Stimulated activated CD8-positive, alpha-beta memory T cell treated with anti-CD3 and anti-CD28 coated beads, Interleukin-7, amount 100 ng/mL, for 24 hours (primary cell): ENCODE results near the gene ALDH16A1.

Experiments
- DNase-seq: peaks from one replicate; pipeline ENCODE4 v3.0.0-alpha.2; 2020; ENCODE audit warnings: low read depth

The ALDH16A1 gene

DNA sequence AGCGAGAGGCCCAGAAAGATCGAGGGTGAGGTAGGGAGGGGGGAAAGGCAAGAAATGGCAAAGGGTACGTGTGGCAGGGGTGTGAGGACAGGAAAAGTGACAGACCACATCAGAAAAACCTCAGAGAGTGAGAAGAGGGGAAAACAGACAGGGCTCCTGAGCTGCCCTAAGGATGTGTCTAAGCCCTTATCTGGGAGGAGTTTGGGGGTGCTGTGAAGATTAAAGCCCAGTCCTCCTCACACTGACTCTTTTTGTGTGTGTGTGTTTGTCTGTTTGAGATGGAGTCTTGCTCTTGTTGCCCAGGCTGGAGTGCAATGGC, 29.1 kb upstream of the ALDH16A1 start:
- no peak for DNase-seq

DNA sequence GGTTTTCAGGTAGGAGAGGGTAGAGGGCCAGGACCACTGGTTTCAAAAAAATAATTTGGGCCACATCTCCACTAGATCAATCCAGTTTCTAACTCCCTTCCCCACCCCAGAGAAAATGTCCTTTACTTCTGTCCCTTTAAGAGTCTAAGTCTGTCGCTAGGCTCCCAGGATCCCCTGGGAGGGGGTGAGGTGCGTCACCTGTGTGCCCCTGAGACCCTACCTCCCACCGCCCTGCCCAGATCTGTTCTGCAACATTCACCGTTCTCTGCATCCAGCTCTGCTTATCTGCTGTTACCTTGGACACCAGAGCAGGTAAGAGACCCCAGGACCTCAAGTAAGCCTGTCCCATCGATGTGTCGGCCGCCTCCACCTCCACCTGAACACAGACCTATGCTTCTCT, 27.8 kb upstream of the ALDH16A1 start, which contains the start of gene GFY:
Gene GFY, plus strand, starts transcription at position 211 of the 400 bp plus-strand sequence. CDS start 1,043 bp downstream, outside the sequence.
- DNase-seq, result no peak

DNA sequence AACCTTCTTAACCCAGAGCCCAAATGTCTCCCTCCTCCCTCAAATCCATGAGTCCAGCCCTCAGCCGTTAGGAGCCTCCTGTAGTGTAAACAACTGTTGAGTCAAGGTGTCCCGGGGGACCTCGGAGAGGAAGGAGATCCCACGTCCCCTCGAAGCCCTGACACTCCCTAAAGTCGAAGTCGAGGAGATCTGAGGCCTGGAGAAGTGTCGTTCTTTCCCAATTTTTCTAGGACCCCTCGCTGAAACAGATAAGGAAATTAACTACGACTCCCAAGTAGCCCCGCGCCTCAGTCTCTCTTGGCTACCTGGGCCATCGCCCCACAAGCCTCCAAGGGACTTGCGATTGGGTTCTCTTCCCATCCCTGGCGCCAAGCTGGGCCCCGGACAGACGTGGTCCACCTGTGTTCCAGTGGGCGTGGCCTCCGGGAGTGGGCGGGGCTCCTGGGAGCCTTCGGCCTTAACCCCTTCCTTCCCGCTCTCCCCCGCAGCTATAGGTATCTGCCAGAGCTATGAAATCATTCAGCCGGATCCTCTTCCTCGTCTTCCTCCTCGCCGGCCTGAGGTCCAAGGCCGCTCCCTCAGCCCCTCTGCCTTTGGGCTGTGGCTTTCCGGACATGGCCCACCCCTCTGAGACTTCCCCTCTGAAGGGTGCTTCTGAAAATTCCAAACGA, 27.0 kb upstream of the ALDH16A1 start:
- no peak for DNase-seq

DNA sequence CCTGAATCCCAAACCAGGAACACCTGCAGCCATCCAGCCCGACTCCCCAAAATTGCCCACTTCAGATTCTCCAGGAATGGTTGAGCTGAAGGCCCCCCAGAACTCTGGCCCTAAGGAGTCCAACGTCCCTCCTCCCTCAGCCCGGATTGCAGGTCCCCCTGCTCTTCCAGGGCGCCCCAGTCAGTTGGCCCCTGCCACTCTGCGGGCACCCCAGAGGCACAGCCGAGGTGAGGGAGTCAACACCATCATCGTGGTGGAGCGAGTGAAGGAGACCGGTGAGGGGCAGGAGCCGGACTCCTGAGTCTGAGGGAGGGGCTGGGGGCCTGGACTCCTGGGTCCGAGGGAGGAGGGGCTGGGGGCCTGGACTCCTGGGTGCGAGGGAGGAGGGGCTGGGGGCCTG, 25.7 kb upstream of the ALDH16A1 start:
- no peak for DNase-seq

DNA sequence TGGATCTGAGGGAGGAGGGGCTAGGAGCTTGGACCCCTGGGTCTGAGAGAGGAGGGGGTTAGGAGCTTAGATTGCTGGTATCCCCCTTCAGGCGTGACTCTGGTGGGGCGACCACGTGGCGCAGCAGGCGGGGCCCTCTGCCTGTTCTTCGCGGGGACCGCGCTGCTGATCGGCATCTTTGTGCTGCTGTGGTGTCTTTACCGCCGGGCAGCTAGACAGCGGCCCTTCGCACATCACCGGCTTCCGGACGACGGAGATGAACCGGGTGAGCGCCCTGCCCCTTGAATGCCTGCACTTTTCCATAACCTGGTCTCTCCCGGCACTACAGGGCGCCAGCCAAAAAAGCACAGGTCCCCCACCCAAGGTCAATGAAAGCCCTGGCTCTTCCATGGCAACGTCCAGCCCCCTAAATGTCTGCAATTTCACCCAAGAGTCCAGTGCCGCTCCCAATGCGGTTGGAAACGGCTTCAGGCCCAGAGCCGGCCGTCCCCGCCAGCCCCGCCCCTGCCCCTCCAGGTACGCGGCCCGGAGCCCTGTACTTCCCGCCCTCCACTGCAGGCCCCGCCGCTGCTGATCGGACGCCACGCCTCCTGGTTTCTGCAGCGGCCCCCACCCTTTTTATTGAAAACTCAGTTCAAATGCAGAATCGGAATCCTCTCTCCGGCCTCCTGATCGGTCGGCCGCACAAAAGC, 25.0 kb upstream of the ALDH16A1 start:
- no peak for DNase-seq

DNA sequence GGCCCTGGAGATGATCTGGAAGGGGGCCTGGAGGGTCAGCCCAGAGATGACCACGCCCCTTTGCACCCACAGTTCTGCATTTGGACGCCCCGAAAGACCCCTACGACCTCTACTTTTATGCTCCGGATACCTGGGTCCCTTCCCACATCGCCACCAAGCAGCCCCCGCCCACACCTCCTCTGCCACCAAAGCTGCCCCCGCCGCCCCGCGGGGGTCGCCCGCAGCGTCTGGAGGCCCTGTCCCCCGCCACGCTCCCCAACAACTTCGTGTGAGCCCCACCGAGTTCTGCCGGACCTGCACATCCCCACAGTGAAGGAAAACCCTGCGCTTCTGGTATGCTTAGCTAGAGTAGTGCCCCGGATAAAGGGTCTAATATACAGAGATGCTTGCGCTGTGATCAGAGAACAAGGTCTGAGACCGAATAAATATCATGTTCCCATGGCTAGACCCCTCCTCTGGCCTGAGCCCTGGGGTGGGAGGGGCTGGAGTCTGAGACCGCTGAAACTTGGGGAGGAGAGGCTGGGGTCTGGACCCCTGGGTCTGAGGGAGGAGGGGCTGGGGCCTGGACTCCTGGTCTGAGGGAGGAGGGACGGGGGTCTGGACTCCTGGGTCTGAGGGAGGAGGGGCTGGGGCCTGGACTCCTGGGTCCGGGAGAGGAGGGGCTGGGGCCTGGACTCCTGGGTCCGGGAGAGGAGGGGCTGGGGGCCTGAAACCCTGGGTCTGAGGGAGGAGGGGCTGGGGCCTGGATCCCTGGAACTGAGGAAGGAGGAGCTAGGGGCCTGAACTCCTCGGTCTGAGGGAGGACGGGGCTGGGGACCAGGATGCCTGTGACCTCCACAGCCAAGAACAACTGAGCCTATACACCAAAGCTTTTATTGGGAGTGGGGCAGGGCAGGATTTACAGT, 24.2 kb upstream of the ALDH16A1 start:
- no peak for DNase-seq

DNA sequence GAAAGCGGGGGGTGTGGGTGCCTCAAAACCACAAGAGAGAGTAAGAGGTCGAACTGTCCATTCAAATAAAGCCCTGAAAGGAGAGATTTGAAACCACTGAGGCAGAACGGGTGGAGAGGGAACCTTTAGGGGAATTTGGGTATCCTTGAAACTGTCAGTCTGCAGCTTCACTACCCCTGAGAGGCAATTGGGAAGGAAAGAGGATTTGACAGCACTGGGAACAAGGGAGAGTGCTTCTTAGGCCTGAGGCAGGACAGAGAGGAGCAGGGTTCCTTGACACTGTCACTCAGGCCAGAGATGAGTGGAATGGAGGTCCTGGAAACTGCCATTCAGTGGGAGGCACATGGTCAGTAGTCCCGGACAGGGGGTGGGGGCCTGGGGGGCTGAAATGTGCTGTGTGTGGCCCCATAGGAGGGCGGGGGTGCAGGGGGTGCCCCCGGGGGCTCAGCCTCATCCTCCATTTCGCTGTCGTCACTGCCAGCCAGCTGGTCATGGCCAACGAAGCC, 22.8 kb upstream of the ALDH16A1 start:
- DNase-seq, result no peak

DNA sequence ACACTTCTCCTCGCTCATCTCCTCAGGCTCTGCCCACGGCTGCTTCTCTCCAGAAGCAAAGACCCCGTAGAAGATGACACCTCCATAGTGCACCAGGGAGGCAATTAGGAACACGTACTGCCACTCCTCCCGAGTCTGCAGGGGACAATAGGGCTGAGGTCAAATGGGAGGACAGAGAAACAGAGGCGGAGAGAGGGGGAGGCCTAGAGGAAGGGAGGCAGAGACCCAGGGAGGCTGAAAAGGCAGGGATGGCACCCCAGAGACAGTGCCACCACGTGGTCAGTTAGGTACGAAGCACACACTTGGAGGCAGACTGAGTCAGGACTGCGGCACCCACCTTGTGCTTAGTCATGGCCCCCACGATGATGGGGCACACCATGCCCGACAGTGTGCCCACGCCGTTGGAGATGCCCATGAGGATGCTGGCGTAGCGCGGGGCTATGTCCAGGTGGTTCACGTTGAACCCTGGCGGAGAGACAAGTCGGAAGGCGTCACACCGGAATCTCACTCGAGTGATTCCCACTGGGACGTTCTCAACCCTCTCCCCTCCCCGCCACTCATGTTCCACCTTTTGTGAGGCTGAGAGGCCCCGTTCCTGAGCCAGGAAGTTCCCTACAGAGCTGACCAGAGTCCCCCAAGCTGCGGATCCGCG, 22.2 kb upstream of the ALDH16A1 start:
- DNase-seq, result no peak

DNA sequence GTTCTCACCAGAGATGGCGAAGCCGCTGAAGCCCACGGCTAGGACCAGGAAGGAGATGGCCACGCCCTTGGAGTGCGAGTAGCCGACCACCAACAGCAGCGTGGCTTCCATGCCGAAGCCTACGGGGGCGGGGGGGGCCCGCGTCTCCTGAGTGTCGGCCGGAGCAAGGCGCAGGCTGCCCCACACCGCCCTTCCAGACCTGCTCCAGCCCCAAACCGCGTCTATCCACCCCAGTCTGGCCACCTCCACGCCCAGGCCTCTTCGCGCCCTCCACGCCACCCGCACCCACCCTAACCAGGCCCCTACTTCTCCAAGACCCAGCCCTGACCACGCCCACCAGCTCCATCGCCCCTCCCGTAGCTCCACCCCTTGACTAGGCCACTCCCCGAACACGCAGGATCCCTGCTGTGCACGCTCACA, 21.7 kb upstream of the ALDH16A1 start:
- DNase-seq, result no peak

DNA sequence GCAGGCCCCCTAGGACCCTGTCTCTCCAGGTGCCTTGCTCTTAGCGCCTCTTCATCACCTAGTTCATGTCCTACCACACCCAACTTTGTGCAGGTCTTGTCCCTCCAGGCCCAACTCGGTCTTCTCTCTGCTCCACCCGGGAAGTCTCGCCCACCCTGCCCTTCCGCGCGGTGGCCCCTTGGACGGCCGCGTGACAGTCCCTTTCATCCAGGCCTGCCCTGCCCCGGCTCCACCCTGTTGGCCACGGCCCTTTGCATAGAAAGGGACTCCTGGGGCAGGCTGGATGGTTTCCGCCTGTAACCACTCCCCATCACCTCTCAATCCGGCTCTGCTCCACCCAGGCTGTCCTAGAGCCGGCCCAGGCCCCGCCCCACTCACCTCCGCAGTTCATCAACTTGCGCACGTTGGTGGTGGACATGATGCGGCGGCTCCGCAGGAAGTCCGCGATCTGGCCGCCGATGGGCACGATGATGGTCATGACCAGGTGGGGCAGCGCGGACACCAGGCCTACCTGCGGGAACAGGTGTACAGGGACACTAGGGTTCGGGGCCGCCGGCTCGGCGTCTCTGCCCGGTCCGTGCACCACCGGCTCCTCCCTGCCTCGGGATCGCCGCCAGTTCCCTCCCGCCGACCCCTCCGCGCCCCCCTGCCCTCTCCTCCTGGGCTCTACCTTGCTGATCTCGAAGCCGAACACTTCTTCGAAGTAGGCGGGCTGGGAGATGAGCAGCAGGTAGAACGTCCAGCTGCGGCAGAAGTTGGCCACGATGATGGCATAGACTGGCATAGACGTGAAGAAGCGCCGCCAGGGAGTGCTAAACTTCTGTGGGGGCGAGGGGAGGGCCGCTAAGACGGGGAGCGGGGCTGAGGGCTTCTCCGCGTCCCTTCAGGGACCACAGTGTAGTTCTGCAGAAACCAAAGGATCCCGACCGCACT, 20.6 kb upstream of the ALDH16A1 start:
- no peak for DNase-seq

DNA sequence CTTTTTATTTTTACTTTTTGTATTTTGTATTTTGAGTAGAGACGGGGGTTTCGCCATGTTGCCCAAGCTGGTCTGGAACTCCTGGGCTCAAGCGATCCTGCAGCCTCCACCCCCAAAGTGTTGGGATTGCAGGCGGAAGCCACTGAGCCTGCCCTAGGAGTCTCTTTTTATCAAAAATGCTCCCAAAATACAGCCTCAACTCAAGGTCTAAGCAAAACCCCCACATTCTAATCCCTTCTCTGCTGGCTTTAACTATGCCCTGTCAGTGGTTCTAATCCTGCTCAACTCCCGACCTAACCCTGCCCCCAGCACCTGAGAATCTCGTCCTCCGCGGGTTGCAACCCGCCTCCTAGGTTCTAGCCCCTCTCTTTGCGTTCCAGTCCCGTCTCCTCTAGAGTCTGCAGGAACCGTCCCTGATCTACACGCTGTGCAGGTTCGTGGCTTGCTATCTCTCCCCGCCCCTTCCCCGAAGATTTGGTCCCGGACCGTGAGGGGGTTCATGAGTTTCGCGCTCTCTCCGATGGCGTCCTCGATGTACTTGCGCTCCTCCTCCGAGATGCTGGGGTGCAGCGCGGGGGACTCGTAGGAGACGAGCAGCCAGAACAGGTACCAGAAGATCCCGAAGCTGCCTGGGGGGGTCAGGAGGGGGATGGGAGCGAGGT, 19.7 kb upstream of the ALDH16A1 start:
- no peak for DNase-seq

DNA sequence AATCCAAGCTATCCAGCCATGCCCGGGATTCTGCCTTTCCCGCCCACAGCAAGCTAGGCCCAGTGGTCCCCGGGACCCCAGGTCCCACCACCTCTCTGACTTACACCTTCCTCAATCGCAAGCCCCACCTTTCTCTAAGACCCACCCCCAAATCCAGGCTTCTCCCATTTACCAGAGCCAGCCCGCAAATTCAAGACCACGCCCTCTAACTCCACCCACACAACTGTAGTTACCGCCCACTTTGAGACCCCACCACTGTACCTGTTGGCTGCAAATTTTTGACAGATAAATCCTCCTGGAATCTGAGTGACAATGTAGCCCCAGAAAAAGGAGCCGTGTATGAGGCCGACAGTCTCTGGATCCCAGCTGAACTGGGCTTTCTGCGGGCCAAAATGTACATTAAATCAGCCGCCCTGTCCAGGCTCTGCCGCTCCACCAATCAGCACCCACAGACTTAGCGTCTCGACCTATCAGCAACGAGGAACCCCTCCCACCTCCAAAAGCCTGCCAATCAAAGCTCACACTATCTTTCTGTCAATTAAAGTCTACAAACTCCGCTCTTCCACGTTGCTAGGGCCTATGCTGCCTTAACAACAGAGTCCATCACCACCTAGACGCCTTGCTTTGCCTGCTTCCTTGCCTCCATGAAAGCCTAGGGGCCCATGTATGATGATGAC, 18.0 kb upstream of the ALDH16A1 start:
- no peak for DNase-seq

DNA sequence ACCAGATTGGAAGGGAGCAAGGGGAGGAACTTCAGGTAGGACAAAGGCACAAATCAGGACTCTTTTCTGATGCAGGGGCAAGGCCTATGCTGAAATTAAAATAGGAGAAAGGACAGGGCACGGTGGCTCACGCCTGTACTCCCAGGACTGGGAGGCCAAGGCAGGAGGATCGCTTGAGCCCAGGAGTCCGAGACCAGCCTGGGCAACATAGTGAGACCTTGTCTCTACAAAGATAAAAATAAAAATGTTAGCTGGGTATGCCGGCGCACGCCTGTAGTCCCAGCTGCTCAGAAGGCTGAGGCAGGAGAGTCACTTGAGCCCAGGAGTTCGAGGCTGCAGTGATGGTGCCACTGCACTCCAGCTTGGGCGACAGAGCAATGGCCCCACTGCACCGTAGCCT, 17.4 kb upstream of the ALDH16A1 start:
- DNase-seq, result no peak

DNA sequence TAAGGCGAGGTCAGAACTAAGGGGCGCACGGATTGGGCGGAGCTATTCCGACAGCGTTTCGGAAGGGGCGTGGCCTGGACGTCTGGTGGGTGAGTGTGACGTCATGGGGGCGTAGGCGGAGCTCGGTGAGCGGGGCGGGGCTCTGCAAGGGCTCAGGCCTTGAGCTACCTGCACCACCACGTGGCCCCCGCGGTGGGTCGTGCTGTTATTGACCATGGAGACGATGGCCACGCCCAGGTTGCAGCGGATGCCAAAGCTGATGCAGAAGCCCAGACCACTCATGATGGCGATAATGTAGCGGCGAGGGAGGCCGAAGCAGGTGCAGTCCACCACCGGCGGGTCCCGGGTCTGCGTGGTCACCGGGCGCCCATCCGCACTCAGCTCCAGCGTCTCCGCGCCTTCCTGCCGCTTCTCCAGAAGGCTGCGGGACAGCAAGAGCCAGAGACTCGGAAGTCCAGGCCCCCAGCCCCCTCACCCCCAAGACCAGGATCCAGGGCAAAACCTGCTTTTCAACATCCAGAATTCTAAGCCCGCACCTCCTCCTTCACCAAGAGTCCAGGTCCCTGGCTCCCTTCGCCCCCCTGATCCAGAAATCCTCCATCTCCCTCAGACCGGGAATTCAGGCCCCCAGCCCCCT, 16.5 kb upstream of the ALDH16A1 start:
- peak; percentile 31 for DNase-seq

DNA sequence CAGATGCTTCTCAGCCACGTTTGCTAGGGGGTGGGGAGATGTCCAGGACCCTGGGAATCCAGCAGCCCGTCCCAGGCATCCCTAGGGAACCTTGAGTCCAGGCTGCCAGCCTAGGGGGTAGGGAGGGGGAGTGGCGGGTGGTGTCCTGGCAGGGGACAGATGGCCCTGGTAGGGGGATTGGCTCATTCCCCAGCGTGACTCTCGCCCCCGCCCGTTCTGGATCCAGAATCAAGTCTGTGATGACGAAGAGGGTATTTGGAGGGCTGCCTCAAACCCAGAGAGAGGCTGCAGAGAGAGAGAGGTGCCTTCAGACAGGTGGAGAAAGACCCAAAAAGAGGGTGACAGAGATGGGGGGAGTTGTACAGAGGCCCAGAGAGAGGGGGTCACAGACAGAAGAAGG, 15.8 kb upstream of the ALDH16A1 start:
- no peak for DNase-seq

DNA sequence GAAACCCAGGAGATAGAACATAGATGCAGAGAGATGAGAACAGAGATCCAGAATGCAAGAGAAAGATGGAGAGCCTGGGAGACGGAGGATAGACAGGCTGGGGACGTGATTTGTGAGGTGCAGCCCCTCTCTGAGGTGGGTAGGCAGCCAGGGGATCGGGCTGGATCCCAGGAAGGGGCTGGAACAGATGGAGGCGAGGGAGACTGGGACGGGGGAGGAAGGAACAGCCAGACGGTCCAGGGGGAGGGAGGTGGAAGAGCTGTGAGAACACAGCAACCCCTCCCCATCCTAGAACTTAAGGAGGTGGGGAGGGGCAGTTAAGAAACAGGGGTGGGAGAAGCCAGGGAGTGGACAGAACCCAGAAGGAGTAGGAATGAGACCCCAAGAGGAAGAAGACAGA, 14.8 kb upstream of the ALDH16A1 start:
- DNase-seq, result no peak

DNA sequence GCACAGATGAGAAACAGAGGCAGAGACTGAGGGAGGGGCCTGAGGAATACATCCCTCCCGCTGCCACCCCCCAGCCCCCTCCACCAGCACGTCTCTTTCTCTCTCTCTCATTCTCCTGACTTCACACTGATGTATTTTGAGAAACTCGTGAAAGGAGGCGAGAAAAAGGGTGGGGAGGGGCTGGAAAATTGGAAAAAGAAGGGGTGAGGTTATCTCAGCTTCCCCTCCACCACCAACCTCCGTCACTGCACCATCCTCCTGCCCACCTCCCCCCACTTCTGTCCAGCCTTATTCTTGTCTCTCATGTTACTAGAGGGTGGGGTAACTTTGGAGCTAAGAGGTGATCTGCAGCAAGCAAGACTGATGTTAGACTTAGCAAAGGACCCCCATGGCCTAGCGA, 13.2 kb upstream of the ALDH16A1 start:
- DNase-seq, result no peak

DNA sequence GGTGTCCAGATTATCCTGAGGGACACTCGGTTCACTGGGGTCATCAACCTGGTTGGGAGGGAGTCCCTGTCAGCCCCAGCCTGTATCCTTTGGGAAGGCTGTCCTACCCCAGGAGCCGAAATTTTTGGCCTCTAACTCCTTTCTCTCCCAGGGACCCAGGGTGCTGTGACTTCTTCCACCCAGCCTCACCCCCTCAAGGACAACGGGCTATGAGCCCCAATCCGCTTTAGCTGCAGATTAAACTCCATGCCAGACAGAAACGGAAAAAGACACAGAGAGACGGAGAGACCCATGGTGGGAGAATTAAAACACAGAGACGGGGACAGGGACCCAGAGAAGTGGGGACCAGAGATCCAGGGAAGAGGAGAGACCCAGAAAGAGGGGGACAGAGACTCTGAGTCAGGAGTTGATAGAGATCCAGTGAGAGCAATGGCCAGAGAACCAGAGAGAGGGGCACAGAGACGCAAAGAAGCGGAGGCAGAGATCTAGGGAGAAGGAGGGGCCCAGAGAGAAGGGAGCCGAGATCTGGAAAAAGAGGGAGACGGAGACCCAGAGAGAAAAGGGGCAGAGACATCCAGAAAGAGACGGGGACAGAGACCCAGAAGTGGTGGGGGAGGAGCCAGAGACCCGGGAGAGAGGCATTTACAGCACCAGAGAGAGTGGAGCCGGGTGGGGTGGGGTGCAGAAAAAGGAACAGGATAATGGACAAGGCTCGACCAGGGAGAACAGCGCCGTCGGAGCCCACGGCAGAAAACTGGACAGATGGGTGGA, 12.4 kb upstream of the ALDH16A1 start:
- no peak for DNase-seq
